K562 (cell line): Measurements from ENCODE around the gene PTPRU. TPM values are rescaled to one million over a fixed set of nuclear protein-coding genes. Genes with fewer than 3 reads are reported as not detected.

Experiments
- ELF2 ChIP-seq: fragments of 250-450 bp; sonication (Bioruptor Pico); IDR thresholded peaks from 2 replicates; pipeline ENCODE4 v1.5.0; 2021; ENCODE audit warnings: mild to moderate bottlenecking
- NCOA2 ChIP-seq, 2 experiments: fragments of 450-650 bp; IDR thresholded peaks; 2 replicates each; pipeline ENCODE4 v1.6.1; 2018; ENCODE audit warnings: mild to moderate bottlenecking in 2 of 2, moderate library complexity in 1 of 2; ENCODE audit not compliant: partially characterized antibody in 2 of 2
- RBM14 ChIP-seq: fragments of 200-400 bp; formaldehyde crosslinking; IDR thresholded peaks from 2 replicates; pipeline ENCODE4 v1.6.1; 2018; ENCODE audit warnings: low read depth, mild to moderate bottlenecking, low read length, moderate library complexity, borderline replicate concordance; ENCODE audit not compliant: insufficient read depth
- ZC3H11A ChIP-seq: IDR thresholded peaks from 2 replicates; pipeline ENCODE4 v1.6.1; 2012; ENCODE audit warnings: low read depth, low read length, improper control_type of control experiment
- ZNF444 ChIP-seq: fragments of 250-450 bp; sonication (Bioruptor Pico); IDR thresholded peaks from 2 replicates; pipeline ENCODE4 v1.4.0; 2020; ENCODE audit warnings: mild to moderate bottlenecking, moderate library complexity
- polyA plus RNA-seq, 8 experiments: library from polyadenylated mRNA; depleted of rRNA in 4 of 8; stranded (reverse) in 5 of 8; unstranded in 3 of 8; fragments of >200 nt; fragmentation: Nextera tagmentation in 2 of 8; fragmentation: Illumina TruSeq in 1 of 8; extraction: Ambion mirVana in 2 of 8; extraction: Trizol in 1 of 8; gene quantifications; 2 replicates each; pipeline versions ENCODE4 v1.2.1 to v1.2.3, GENCODE V29; 2011 to 2014; ENCODE audit warnings: inconsistent platforms in 1 of 8, missing spikeins in 1 of 8
- total RNA-seq, 7 experiments: library from RNA; depleted of rRNA in 6 of 7; stranded (reverse); fragments of >200 nt in 6 of 7; fragmentation: Illumina TruSeq in 2 of 7; extraction: Trizol in 2 of 7; gene quantifications; 2 replicates each; pipeline versions ENCODE4 v1.2.1 to v1.2.3, GENCODE V29; 2011 to 2021; ENCODE audit warnings: low replicate concordance in 1 of 7
- TF ChIP-seq, protein P1 (sequence below): sonication (generic); formaldehyde crosslinking; IDR thresholded peaks from 2 replicates; pipeline ENCODE4 v1.8.0; 2022; ENCODE audit warnings: missing genetic modification reagents, mild to moderate bottlenecking, borderline replicate concordance
- TF ChIP-seq, protein P2 (sequence below): conservative IDR thresholded peaks from 2 replicates; pipeline ENCODE4 v1.6.1; 2011; ENCODE audit warnings: low read depth, mild to moderate bottlenecking, low read length; ENCODE audit not compliant: control insufficient read depth

The PTPRU gene
- total and polyA plus RNA-seq, 9 of the 15 experiments (the other 6 are each of a cell fraction or from before 2014, with no cell fraction given): 0.01 to 2.9 (median 1.0) TPM

DNA sequence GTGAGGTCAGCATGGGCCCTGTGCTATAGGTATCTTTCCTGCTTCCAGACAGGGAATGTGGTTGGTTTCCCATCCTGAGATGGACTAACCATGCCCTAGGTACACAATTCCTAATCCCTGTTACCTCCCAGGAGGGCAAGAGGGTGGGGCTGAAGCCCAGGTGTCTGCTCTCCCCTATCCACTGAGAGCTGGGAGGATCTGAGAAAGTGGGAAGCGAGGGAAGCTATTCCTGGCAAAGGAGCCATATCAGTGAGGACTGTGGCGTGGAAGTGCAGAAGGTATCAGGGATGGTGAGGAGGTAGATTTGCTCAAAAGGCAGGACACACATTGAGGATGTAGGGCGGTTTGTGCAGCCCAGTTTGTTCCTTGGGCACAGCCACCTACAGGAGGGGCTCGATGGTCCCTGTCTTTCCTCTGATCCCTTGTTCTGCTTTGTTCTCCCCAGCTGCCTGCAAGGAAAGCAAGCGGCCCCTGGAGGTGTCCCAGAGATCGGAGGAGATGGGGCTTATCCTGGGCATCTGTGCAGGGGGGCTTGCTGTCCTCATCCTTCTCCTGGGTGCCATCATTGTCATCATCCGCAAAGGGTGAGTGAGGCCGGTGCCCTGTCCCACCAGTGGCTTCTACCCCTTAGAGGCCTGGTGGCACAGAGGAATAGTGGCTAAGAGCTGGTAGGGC lies 48.1 kb downstream of the PTPRU start (continued):
- TF ChIP-seq, protein P1, sequence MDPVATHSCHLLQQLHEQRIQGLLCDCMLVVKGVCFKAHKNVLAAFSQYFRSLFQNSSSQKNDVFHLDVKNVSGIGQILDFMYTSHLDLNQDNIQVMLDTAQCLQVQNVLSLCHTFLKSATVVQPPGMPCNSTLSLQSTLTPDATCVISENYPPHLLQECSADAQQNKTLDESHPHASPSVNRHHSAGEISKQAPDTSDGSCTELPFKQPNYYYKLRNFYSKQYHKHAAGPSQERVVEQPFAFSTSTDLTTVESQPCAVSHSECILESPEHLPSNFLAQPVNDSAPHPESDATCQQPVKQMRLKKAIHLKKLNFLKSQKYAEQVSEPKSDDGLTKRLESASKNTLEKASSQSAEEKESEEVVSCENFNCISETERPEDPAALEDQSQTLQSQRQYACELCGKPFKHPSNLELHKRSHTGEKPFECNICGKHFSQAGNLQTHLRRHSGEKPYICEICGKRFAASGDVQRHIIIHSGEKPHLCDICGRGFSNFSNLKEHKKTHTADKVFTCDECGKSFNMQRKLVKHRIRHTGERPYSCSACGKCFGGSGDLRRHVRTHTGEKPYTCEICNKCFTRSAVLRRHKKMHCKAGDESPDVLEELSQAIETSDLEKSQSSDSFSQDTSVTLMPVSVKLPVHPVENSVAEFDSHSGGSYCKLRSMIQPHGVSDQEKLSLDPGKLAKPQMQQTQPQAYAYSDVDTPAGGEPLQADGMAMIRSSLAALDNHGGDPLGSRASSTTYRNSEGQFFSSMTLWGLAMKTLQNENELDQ (CRISPR knock-in tag): no peak
- TF ChIP-seq ZC3H11A (no peak), RBM14 (no peak), ELF2 (CRISPR knock-in tag) (no peak), NCOA2 (IDR thresholded peaks at IDR 0.05; ENCODE audit: partially characterized antibody in 2 of 2) (no peak), ZNF444 (CRISPR knock-in tag) (no peak)
- TF ChIP-seq, protein P2, sequence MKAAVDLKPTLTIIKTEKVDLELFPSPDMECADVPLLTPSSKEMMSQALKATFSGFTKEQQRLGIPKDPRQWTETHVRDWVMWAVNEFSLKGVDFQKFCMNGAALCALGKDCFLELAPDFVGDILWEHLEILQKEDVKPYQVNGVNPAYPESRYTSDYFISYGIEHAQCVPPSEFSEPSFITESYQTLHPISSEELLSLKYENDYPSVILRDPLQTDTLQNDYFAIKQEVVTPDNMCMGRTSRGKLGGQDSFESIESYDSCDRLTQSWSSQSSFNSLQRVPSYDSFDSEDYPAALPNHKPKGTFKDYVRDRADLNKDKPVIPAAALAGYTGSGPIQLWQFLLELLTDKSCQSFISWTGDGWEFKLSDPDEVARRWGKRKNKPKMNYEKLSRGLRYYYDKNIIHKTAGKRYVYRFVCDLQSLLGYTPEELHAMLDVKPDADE: no peak
- TF ChIP-seq, all 486 proteins: peak for 0
